Epithelial cell of prostate (primary cell): ENCODE results near the gene MYL3.
"Not testable (repeated sequence)": the region's sequence is repeated elsewhere in the genome, so short reads cannot be mapped to it uniquely, and the experiment has no call there.

Experiments
- DNase-seq: peaks from one replicate; pipeline ENCODE4 v3.0.0-alpha.2; 2011; ENCODE audit warnings: low read depth, low spot score
- H3K27ac ChIP-seq: fragments of 450-650 bp; 2 replicates; pipeline ENCODE4 v1.5.1; 2017; ENCODE audit warnings: mild to moderate bottlenecking

Gene MYL3

GRCh38 chr3:46863261-46863782 lies at the start of gene MYL3:
TSS of gene MYL3 (minus strand) at chr3:46863444. CDS start at chr3:46863390, 54 bp downstream.
- H3K27ac ChIP-seq: no peak within 1 kb of the TSS
- DNase-seq: no peak

- no peak overlapping the region for H3K27ac ChIP-seq
- DNase-seq: no peak
Observed at GRCh38 chr3:46912986-46913385, 49.7 kb upstream of the MYL3 start.

- H3K27ac ChIP-seq, DNase-seq: not testable (repeated sequence)
Observed at GRCh38 chr3:46910914-46911313, 47.7 kb upstream of the MYL3 start.

GRCh38 chr3:46910166-46910760 lies 47.0 kb upstream of the MYL3 start:
- H3K27ac ChIP-seq: no peak overlapping the region
- DNase-seq: no peak

- no peak for DNase-seq
Observed at GRCh38 chr3:46909535-46910161, 46.4 kb upstream of the MYL3 start.

GRCh38 chr3:46908986-46909534 lies 45.8 kb upstream of the MYL3 start:
- DNase-seq: no peak
- no peak overlapping the region for H3K27ac ChIP-seq

More at GRCh38 chr3:46909535-46910161, 46.4 kb upstream of the MYL3 start:
- no peak overlapping the region for H3K27ac ChIP-seq

GRCh38 chr3:46908294-46908985 lies 45.2 kb upstream of the MYL3 start:
- no peak for DNase-seq
- no peak overlapping the region for H3K27ac ChIP-seq

- DNase-seq: no peak
- no peak overlapping the region for H3K27ac ChIP-seq
Observed at GRCh38 chr3:46907960-46908293, 44.7 kb upstream of the MYL3 start.

- no peak overlapping the region for H3K27ac ChIP-seq
- no peak for DNase-seq
Observed at GRCh38 chr3:46907271-46907670, 44.0 kb upstream of the MYL3 start.

- no peak overlapping the region for H3K27ac ChIP-seq
- DNase-seq: no peak
Observed at GRCh38 chr3:46906471-46907058, 43.3 kb upstream of the MYL3 start.

- no peak overlapping the region for H3K27ac ChIP-seq
- DNase-seq: no peak
Observed at GRCh38 chr3:46905661-46906451, 42.6 kb upstream of the MYL3 start.

- no peak for DNase-seq
- no peak overlapping the region for H3K27ac ChIP-seq
Observed at GRCh38 chr3:46905213-46905560, 41.9 kb upstream of the MYL3 start.

- DNase-seq: no peak
- H3K27ac ChIP-seq: no peak overlapping the region
Observed at GRCh38 chr3:46904303-46905212, 41.3 kb upstream of the MYL3 start.

- no peak overlapping the region for H3K27ac ChIP-seq
- DNase-seq: no peak
Observed at GRCh38 chr3:46903341-46904302, 40.4 kb upstream of the MYL3 start.

GRCh38 chr3:46902188-46902631 lies 39.0 kb upstream of the MYL3 start:
- DNase-seq: no peak
- H3K27ac ChIP-seq: no peak overlapping the region

GRCh38 chr3:46901591-46902187 lies 38.4 kb upstream of the MYL3 start:
- DNase-seq: no peak
- H3K27ac ChIP-seq: no peak overlapping the region

GRCh38 chr3:46901061-46901460 lies 37.8 kb upstream of the MYL3 start:
- DNase-seq: no peak

GRCh38 chr3:46900356-46900755 lies 37.1 kb upstream of the MYL3 start:
- no peak for DNase-seq
- H3K27ac ChIP-seq: no peak overlapping the region

More at GRCh38 chr3:46901061-46901460, 37.8 kb upstream of the MYL3 start:
- no peak overlapping the region for H3K27ac ChIP-seq
